WTC11 (cell line): Measurements from ENCODE around the gene KIF5A. TPM values are rescaled to one million over a fixed set of nuclear protein-coding genes. Genes with fewer than 3 reads are reported as not detected.
A peak's percentile ranks its signal among the peaks of the same experiment; 100 is the strongest.

Source experiments
- ATAC-seq: fragments of 200-7000 bp; cut with Tn5 transposase; 2 replicates; pipeline ENCODE4 v1.10.0; 2021; ENCODE audit warnings: mild to moderate bottlenecking, moderate library complexity
- CTCF ChIA-PET: fragments of 300-600 bp; sonication (Branson Sonifier 250); formaldehyde crosslinking; loops from one replicate; lab custom pipeline; 2021; ENCODE audit warnings: antibody characterized with exemption; lab: Charles Lee
- POLR2A ChIA-PET: fragments of 350-600 bp; sonication (Branson Sonifier 250); formaldehyde crosslinking; loops from one replicate; lab custom pipeline; 2021; ENCODE audit warnings: antibody characterized with exemption; lab: Charles Lee
- DNase-seq: peaks from one replicate; pipeline ENCODE4 v3.0.0; 2021; ENCODE audit warnings: low spot score
- H3K27ac Mint-ChIP-seq: 2 replicates; pipeline ENCODE4 v1.8.0; 2021; ENCODE audit warnings: mixed read lengths
- H3K27me3 Mint-ChIP-seq: 2 replicates; pipeline ENCODE4 v1.8.0; 2021; ENCODE audit warnings: low read depth, mild to moderate bottlenecking, moderate library complexity, mixed read lengths
- H3K36me3 Mint-ChIP-seq: 2 replicates; pipeline ENCODE4 v1.8.0; 2021; ENCODE audit warnings: mixed read lengths
- H3K4me1 Mint-ChIP-seq: 2 replicates; pipeline ENCODE4 v1.8.0; 2022; ENCODE audit warnings: mixed read lengths
- H3K4me3 Mint-ChIP-seq: 2 replicates; pipeline ENCODE4 v1.8.0; 2021; ENCODE audit warnings: mild to moderate bottlenecking, moderate library complexity, mixed read lengths
- H3K9me3 Mint-ChIP-seq: 2 replicates; pipeline ENCODE4 v1.8.0; 2021; ENCODE audit warnings: mixed read lengths
- CREM ChIP-seq: sonication (generic); formaldehyde crosslinking; IDR thresholded peaks from 2 replicates; pipeline ENCODE4 v1.8.1; 2022; ENCODE audit warnings: mild to moderate bottlenecking, missing genetic modification reagents, moderate library complexity
- E2F4 ChIP-seq: sonication (generic); formaldehyde crosslinking; IDR thresholded peaks from 2 replicates; pipeline ENCODE4 v1.8.1; 2022; ENCODE audit warnings: low read depth, mild to moderate bottlenecking, moderate library complexity, missing genetic modification reagents, borderline replicate concordance
- EMX1 ChIP-seq: fragments of 250-450 bp; sonication (Bioruptor Pico); IDR thresholded peaks from 2 replicates; pipeline ENCODE4 v1.8.0; 2021; ENCODE audit warnings: mild to moderate bottlenecking
- GRHL2 ChIP-seq: fragments of 250-450 bp; sonication (Bioruptor Pico); IDR thresholded peaks from 2 replicates; pipeline ENCODE4 v1.8.0; 2022; ENCODE audit warnings: mild to moderate bottlenecking, moderate library complexity; ENCODE audit not compliant: insufficient replicate concordance, severe bottlenecking
- IRF1 ChIP-seq: sonication (generic); formaldehyde crosslinking; IDR thresholded peaks from 2 replicates; pipeline ENCODE4 v1.8.0; 2023; ENCODE audit warnings: missing genetic modification reagents
- NR3C1 ChIP-seq: sonication (generic); formaldehyde crosslinking; conservative IDR thresholded peaks from 2 replicates; pipeline ENCODE4 v1.8.1; 2023; ENCODE audit warnings: low read depth, mild to moderate bottlenecking, missing genetic modification reagents
- PRDM15 ChIP-seq: sonication (generic); formaldehyde crosslinking; IDR thresholded peaks from 2 replicates; pipeline ENCODE4 v1.8.0; 2022; ENCODE audit warnings: missing genetic modification reagents
- PREB ChIP-seq: sonication (generic); formaldehyde crosslinking; IDR thresholded peaks from 2 replicates; pipeline ENCODE4 v1.8.1; 2022; ENCODE audit warnings: mild to moderate bottlenecking, missing genetic modification reagents, moderate library complexity, borderline replicate concordance
- ZBTB43 ChIP-seq: sonication (generic); formaldehyde crosslinking; IDR thresholded peaks from 2 replicates; pipeline ENCODE4 v1.8.1; 2023; ENCODE audit warnings: mild to moderate bottlenecking, missing genetic modification reagents
- ZSCAN18 ChIP-seq: fragments of 250-450 bp; sonication (Bioruptor Pico); IDR thresholded peaks from 2 replicates; pipeline ENCODE4 v2.1.2; 2022; ENCODE audit warnings: mild to moderate bottlenecking, moderate library complexity
- total RNA-seq: library from RNA; stranded (reverse); gene quantifications from 3 replicates; pipeline ENCODE4 v1.2.3, GENCODE V29; 2021

The KIF5A gene
- total RNA-seq, 1 experiment from 2014 or later = 16.1 TPM

- H3K27ac Mint-ChIP-seq = no peak overlapping the region
- H3K4me1 Mint-ChIP-seq = peaks cover 15% of the 10 kb centered on the region
- no peaks in the 10 kb centered on the region for H3K9me3 Mint-ChIP-seq
- CTCF ChIA-PET = no interaction called here
- ATAC-seq = no peak
- no peak for TF ChIP-seq PRDM15
- no peak for TF ChIP-seq E2F4
- TF ChIP-seq CREM (CRISPR knock-in tag) = no peak
- peaks cover 73% of the 10 kb centered on the region for H3K36me3 Mint-ChIP-seq
- H3K27me3 Mint-ChIP-seq = no peaks in the 10 kb centered on the region
- H3K4me3 Mint-ChIP-seq = no peak overlapping the region
- DNase-seq = no peak
- POLR2A ChIA-PET = interaction anchor here (0.5 to 1.2 kb wide), 4 partner anchors 12 to 57 kb away, joined by 3 to 4 read pairs (median 3); partner anchors contain the start of gene GLI1
These were observed 33.8 kb upstream of the KIF5A start for GRCh38 chr12:57515934-57516541.

GRCh38 chr12:57516617-57517153 is 33.2 kb upstream of the KIF5A start:
- CTCF ChIA-PET = interaction anchor here (1.4 kb wide), 1 partner anchor 67 kb away, joined by 4 read pairs; no protein-coding TSS in a partner anchor
- no peak for TF ChIP-seq IRF1 (CRISPR knock-in tag)
- TF ChIP-seq ZBTB43 (CRISPR knock-in tag) = no peak
- no peak for TF ChIP-seq NR3C1 (CRISPR knock-in tag)
- TF ChIP-seq GRHL2 = no peak
- no peak for TF ChIP-seq EMX1 (CRISPR knock-in tag)
- no peak for TF ChIP-seq ZSCAN18 (CRISPR knock-in tag)
- TF ChIP-seq PREB (CRISPR knock-in tag) = no peak
- TF ChIP-seq, all 79 proteins: peak for 0
- no peak for ATAC-seq
- H3K4me1 Mint-ChIP-seq = peaks cover 21% of the 10 kb centered on the region
- no peaks in the 10 kb centered on the region for H3K9me3 Mint-ChIP-seq
- DNase-seq = no peak
- peaks cover 68% of the 10 kb centered on the region for H3K36me3 Mint-ChIP-seq
- peak overlapping the region; percentile 43 for H3K27ac Mint-ChIP-seq
- no peak overlapping the region for H3K4me3 Mint-ChIP-seq
- POLR2A ChIA-PET = interaction anchor here (0.6 to 1.4 kb wide), 4 partner anchors 13 to 1040 kb away, joined by 3 to 8 read pairs (median 4); partner anchors contain the start of gene DTX3
- H3K27me3 Mint-ChIP-seq = peaks cover 3% of the 10 kb centered on the region; the same call in 1 of the 2 replicates
